Spinal cord (tissue), 10 donors: ENCODE results near the gene MOB3A. TPM values are rescaled to one million over a fixed set of nuclear protein-coding genes. Genes with fewer than 3 reads are reported as not detected.
"Not testable (repeated sequence)": the region's sequence is repeated elsewhere in the genome, so short reads cannot be mapped to it uniquely, and the experiment has no call there.

Source experiments
- DNase-seq, 6 donors: peaks; one replicate each; pipeline versions ENCODE4 v3.0.0 to v3.0.0-alpha.2; 2013 to 2015; ENCODE audit warnings: low spot score in 6 of 6, low read depth in 4 of 6
- H3K27ac ChIP-seq: one replicate; pipeline ENCODE4 v1.5.1; 2013; ENCODE audit warnings: low read depth, low read length, control low read depth
- H3K27me3 ChIP-seq: one replicate; pipeline ENCODE4 v1.6.1; 2013; ENCODE audit warnings: low read length; ENCODE audit not compliant: control insufficient read depth, insufficient read depth
- H3K36me3 ChIP-seq: one replicate; pipeline ENCODE4 v1.6.1; 2013; ENCODE audit warnings: low read length; ENCODE audit not compliant: control insufficient read depth, insufficient read depth
- H3K4me1 ChIP-seq: one replicate; pipeline ENCODE4 v1.6.1; 2013; ENCODE audit warnings: low read length; ENCODE audit not compliant: control insufficient read depth, insufficient read depth
- H3K4me3 ChIP-seq: one replicate; pipeline ENCODE4 v1.5.1; 2013; ENCODE audit warnings: low read depth, low read length, control low read depth
- H3K9me3 ChIP-seq: one replicate; pipeline ENCODE4 v1.6.1; 2013; ENCODE audit warnings: low read length; ENCODE audit not compliant: control insufficient read depth, insufficient read depth
- WGBS: methylation state at CpG from one replicate; pipeline ENCODE4 v1.1.5; 2013; ENCODE audit warnings: missing lambda C conversion rate; ENCODE audit not compliant: insufficient coverage; 5-methylcytosine and 5-hydroxymethylcytosine counted together
- polyA plus RNA-seq, 2 donors: library from polyadenylated mRNA; unstranded; fragments of 120-200 nt; gene quantifications; one replicate each; pipeline ENCODE4 v1.2.1, GENCODE V29; 2013; ENCODE audit not compliant: insufficient read length in 2 of 2
- total RNA-seq, 2 donors: library from RNA; depleted of rRNA in 1 of 2; stranded (reverse); fragments of 120-200 nt in 1 of 2; fragments of >200 nt in 1 of 2; gene quantifications; one replicate each; pipeline versions ENCODE4 v1.2.3 to v1.2.4, GENCODE V29; 2013 to 2014
- donor health status: healthy.

Gene MOB3A
- total and polyA plus RNA-seq, 4 donors = 13.3 to 39.4 (median 22.9) TPM

DNA sequence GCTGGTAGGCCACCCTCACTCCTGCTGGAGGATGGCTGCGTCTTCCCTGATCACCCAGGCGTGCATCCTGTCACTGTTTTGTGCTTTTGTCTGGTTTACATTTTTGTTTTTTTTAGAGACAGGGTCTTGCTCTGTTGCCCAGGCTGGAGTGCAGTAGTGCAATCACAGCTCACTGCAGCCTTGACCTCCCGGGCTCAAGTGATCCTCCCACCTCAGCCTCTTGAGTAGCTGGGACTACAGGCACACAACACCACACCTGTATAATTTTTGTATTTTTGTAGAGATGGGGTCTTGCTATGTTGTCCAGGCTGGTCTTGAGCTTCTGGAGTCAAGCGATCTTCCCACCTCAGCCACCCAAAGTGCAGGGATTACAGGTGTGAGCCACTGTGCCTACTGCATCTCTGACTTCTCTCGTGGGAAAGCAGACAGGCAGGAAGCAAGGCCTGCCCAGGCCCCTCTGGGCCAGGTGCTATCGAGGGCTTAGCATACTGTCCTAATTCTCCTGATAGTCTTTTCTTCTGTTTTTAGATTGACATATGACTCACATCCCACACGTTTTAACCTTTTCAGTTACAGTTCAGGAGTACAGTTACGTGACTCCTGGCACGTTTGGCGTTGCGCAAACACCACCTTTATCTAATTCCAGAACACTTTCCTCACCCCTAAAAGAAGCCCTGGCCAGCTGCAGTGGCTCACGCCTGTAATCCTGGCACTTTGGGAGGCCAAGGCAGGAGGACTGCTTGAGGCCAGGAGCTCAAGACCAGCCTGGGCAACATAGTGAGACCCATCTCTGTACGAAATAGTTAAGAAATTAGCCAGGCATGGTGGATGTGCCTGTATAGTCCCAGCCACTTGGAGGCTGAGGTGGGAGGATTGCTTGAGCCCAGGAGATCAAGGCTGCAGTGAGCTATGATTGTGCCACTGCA, 9.2 kb downstream of the MOB3A start:
- not testable (repeated sequence) for H3K27ac ChIP-seq, H3K27me3 ChIP-seq, H3K9me3 ChIP-seq, H3K4me3 ChIP-seq, DNase-seq
- Histone ChIP-seq H3K36me3 (peaks cover 64% of the 10 kb centered on the region), H3K4me1 (peaks cover 22% of the 10 kb centered on the region)
- WGBS = 88% methylated on average over 12 of the region's 13 CpGs

DNA sequence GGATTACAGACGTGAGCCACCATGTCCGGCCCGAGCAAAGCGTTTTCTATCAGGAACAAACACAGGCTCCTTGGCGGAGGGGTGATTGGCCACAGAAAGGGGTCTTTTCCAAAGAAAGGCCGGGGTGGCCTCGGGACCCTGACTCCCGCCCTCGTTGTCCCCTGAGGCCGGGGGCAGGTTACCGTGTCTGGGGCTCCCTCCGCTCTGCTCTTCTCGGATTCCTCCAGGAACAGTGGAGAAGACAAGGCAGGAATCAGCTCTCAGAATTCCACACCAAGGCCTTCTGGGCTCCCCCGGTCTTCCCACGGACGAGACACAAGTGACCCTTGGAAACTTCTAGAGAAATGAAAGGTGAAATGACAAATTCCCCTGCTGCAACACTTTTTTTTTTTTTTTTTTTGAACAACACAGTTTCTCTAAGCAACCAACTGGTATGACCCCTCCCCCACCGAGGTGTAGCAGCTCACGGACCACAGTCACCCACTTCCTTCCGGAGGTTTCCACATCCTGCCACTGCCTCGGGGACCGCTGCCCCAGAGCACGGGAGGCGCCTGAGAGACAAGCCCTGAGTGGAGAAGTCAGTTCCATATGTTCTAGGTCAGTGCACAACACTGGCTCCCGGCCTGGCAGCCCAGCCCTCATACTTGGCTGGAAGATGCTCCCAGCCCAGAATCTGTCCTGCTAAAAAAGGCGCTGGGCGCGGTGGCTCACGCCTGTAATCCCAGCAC, 11.0 kb downstream of the MOB3A start:
- DNase-seq = no peak
- Histone ChIP-seq H3K36me3 (peaks cover 77% of the 10 kb centered on the region), H3K27ac (no peak overlapping the region), H3K9me3 (no peaks in the 10 kb centered on the region), H3K4me3 (no peak overlapping the region), H3K4me1 (peaks cover 14% of the 10 kb centered on the region), H3K27me3 (no peaks in the 10 kb centered on the region)
- WGBS = 87% methylated on average over 23 of the region's 28 CpGs

DNA sequence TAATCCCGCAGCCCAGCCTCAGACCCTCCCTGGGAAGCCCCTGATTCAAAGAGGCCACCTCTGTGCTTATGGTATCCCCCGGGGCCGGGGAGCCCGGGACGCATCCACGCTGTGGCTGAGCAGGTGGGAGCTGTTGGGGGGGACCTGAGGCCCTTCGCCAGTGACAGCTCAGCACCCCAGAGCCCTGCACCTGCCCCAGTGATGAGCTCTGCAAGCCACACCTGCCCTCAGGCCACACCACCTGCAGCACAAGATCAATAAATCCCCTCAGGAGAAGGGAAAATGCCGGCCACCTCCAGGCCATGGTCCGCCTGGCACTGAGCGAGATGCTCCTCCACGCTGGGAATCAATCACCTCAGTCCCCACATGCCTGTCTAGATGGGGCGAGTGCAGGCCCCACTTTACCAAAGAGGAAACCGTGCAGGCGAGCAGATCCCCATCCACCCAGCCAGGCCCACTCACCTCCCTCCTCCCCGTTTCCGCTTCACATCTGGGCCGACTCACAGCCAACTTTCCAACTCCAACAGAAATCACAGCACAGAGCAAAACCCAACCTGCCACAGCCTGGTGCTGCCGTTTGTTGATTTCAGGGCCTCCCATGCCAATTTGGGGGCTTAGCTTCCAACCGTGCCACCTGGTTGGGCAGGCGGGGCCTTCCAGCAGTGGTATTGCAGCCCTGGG, 12.8 kb downstream of the MOB3A start:
- DNase-seq = no peak
- Histone ChIP-seq H3K27ac (no peak overlapping the region), H3K4me1 (peaks cover 3% of the 10 kb centered on the region), H3K36me3 (peaks cover 83% of the 10 kb centered on the region), H3K9me3 (no peaks in the 10 kb centered on the region), H3K27me3 (no peaks in the 10 kb centered on the region), H3K4me3 (no peak overlapping the region)
- 89% methylated on average over 13 of the region's 20 CpGs for WGBS

DNA sequence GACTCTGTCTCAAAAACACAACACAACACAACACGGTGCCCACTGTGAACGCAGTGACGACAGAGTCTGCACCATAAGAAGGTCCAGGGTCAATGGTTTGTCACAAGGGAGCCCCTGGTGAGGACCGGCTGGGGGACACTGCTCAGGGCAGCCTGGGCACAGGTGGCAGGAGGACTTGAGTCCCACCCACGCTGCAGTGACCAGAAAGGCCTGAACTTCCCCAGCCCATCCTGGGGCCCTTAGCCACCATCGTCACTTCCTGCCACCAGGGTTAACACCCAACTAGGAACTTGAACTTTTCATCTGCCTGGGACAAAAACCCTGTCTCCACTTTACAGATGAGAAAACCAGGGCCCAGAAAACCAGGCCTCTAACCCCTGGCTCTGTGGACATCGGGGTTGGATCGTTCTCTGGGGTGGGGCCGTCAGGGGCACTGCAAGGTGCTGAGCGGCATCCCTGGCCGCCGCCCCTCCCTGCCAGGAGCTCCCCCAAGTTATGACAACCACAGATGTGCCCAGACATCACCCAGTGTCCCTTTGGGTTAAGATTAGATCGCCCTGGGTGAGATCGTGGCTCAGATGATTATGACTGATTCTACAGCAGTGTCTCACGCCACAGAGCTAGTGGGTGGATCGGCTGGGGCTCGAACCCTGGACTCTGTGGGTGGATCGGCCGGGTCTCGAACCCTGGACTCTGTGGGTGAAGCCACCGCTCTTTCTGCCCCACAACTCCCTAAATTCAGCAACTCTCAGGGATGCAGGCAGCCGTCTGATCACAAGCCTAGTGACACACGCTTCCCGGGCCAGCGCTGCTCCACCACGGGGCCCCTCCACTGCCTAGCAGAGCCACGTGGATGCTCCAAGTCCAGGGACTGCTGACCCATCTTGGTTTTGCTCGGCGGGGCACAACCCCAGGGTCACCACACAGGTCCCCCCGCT, 14.0 kb downstream of the MOB3A start:
- no peak overlapping the region for H3K4me3 ChIP-seq
- H3K27me3 ChIP-seq = no peaks in the 10 kb centered on the region
- H3K9me3 ChIP-seq = no peaks in the 10 kb centered on the region
- no peak for DNase-seq
- H3K27ac ChIP-seq = no peak overlapping the region
- H3K36me3 ChIP-seq = peaks cover 84% of the 10 kb centered on the region
- peaks cover 3% of the 10 kb centered on the region for H3K4me1 ChIP-seq
- 94% methylated on average over 30 of the region's 30 CpGs for WGBS

DNA sequence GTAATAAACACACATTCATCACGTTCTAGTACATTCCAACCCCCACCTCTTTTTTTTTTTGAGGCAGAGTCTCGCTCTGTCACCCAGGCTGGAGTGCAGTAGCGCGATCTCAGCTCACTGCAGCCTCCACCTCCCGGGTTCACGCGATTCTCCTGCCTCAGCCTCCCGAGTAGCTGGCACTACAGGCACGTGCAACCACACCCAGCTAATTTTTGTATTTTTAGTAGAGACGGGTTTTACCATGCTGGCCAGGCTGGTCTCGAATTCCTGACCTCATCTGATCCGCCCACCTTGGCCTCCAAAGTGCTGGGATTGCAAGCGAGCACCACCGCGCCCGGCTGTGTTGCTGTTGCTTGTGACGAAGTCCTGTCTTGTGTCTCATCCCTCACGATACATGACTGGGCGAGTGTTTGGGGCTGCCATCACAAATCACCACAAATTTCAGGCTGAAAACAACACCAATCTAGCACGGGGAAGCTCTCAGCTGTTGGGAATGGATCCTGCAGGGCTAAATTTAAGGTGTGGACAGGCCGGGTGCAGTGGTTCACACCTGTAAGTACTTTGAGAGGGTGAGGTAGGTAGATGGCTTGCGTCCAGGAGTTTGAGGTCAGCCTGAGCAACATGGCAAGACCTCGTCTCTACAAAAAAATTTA, 15.7 kb downstream of the MOB3A start:
- DNase-seq = no peak
- no peak overlapping the region for H3K4me3 ChIP-seq
- no peaks in the 10 kb centered on the region for H3K9me3 ChIP-seq
- H3K4me1 ChIP-seq = peaks cover 2% of the 10 kb centered on the region
- H3K27me3 ChIP-seq = no peaks in the 10 kb centered on the region
- WGBS = 94% methylated on average over 19 of the region's 23 CpGs
- peaks cover 97% of the 10 kb centered on the region for H3K36me3 ChIP-seq
- H3K27ac ChIP-seq = no peak overlapping the region

DNA sequence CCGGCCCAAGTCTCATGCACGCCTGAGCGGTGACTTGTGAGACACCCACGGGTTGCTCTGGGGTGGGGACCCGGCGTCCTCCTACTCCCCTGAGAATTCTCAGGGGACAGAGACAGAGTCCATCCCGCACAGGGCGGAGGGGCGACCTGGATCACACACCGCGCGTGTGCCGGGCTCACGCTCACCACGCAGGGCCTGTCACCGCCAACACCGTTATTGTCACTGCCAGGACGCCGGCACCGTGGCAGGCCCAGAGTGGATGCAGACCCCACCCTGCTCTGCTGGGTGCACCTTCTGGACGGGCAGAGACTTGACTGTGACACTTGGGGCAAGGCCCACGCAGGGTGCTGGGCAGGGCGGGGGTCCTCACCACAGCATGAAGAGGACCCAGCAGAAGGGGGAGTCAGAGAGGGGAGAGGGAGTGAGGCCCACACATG, 16.2 kb downstream of the MOB3A start:
- H3K36me3 ChIP-seq = peaks cover 97% of the 10 kb centered on the region

DNA sequence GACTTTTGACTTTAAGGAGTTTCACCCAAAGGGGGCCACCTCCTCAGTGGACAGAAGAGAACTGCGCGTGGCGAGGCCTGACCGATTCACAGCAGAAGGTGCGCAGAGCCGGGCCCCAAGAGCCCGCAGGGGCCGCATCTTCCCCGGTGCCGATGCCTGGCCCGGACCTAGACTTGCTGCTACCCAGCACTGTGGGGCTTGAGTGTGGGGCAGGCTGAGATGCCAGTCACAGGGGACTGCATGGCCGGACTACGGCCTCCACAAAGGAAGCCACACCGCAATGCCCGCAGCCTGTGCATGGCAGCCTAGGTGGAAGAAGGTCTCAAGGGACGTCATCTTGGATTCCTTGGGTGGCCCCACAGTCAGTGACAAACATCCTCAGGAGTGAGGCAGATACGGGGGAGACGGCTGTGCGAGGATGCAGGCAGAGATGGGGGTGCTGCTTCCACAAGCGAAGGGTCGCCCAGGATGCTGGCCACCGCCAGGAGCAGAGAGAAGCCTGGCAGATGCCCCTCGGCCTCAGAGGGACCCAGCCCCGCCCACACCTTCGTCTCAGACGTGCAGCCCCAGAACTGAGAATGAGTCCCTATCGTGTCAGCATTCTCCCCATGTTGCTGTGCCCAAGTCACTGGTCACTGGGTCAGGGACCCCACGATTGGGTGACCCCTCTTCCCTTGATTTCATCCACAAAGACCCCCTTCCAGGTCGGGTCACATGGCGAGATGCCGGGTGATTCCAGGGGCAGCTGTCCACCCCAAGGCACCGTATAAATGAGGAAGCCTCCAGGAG, 16.9 kb downstream of the MOB3A start:
- H3K36me3 ChIP-seq = peaks cover 96% of the 10 kb centered on the region
- H3K27me3 ChIP-seq = no peaks in the 10 kb centered on the region
- no peak overlapping the region for H3K4me3 ChIP-seq
- H3K4me1 ChIP-seq = no peaks in the 10 kb centered on the region
- no peak overlapping the region for H3K27ac ChIP-seq
- 95% methylated on average over 32 of the region's 32 CpGs for WGBS
- H3K9me3 ChIP-seq = no peaks in the 10 kb centered on the region
- DNase-seq = no peak

More for the DNA sequence above, 16.2 kb downstream of the MOB3A start:
- WGBS = 92% methylated on average over 21 of the region's 23 CpGs
- H3K4me1 ChIP-seq = no peaks in the 10 kb centered on the region
- H3K4me3 ChIP-seq = no peak overlapping the region
- H3K9me3 ChIP-seq = no peaks in the 10 kb centered on the region
- DNase-seq = no peak
- H3K27ac ChIP-seq = no peak overlapping the region
- no peaks in the 10 kb centered on the region for H3K27me3 ChIP-seq
